Measurements from ENCODE around the gene ZNF330.

ZNF330 gene

DNA sequence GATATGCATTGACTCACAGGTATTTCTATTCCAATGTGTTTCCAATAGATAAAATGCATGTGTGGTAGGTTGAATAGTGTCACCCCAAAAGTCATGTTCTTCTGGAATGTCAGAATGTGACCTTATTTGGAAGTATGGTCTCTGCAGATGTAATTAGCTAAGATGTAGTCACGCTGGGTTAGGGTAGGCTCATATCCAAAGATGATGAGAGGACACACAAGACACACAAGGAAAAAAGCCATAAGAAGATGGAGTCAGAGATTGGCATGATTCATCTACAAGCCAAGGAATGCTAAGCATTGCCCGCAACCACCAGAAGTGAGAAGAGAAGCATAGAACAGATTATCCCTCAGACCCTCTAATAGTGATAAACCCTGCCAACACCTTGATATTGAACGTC, 17.5 kb downstream of the ZNF330 start:
- DNase-seq: peak; percentile 78

GRCh38 chr4:141240259-141240658, 19.6 kb downstream of the ZNF330 start:
- no peak for DNase-seq

DNA sequence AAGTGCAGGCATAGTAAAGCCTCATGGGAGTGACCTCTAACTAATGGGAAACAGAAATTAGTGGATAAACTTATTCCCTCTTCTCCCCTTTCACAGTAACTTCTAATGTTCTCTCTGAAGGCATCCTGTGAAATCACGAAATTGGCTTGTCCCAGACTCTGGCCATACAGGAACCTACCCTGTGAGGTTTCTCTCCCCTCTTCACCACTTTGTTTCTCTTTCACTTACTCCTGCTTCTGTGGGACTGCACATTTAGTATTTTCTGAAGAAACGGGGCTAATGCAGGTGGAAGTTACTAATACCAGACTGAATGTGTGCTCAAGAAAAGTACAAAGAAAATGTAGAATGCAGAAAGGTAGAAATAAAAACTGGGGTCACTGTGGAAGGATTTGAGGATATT, 20.0 kb downstream of the ZNF330 start:
- no peak for DNase-seq

GRCh38 chr4:141241986-141242385, 21.3 kb downstream of the ZNF330 start:
- DNase-seq: peak; percentile 23

DNA sequence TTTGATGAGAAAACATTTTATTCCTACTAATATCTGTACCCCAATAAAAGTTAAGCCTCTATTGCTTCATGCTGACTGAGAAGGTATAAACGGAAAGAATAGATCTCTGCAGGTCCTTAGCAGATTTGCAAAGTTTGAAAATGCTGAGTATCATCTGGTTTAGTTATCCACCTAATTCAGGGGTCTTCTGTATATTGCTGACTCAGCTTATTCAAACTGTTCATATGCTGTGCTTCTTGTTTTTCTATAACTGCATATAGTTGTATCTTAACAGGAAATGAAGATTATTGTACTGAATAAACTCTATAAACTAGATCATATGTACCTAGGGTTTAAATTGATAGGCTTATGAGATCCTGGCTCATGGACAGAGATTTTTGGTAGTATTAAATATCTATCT, 23.7 kb downstream of the ZNF330 start:
- DNase-seq: no peak

GRCh38 chr4:141246243-141246642, 25.5 kb downstream of the ZNF330 start:
- peak; percentile 85 for DNase-seq

DNA sequence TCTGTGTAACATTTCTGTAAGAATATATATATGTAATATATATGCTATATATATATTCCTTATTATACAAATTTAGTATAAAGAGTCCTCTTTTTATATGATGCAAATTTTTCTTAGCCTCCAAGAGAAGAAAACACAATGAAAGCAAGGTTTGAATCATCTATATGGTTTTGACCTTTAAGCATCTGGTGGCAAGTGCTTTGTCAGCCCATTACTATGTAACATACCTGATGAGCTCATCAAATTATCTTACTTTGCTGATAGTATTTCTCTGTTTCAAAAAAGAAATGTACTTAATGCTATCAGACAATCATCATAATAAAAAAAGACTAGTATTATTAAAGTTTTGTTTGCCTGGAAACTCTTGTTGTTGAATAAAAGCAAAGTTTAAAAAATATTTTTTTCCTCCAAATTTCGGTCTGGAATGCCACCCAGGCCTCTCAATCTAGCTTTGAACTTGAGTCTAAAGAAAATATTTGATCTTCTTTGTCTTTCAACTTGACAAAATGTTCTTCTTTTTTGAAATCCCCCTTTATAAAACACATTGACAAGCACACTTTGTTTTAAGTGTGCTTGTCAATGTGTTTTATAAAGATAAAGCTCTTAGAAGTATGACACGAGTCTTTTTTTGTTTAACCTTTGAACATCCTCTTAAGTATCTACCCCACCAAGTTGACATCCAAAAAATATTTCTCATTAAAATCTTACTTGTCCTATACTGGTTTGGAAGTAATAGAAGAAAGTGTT, 26.2 kb downstream of the ZNF330 start:
- DNase-seq: peak; percentile 29

- no peak for DNase-seq
These were observed 26.7 kb downstream of the ZNF330 start for GRCh38 chr4:141247430-141247780.

- peak; percentile 59 for DNase-seq
These were observed 27.3 kb downstream of the ZNF330 start for GRCh38 chr4:141248029-141248428.

DNA sequence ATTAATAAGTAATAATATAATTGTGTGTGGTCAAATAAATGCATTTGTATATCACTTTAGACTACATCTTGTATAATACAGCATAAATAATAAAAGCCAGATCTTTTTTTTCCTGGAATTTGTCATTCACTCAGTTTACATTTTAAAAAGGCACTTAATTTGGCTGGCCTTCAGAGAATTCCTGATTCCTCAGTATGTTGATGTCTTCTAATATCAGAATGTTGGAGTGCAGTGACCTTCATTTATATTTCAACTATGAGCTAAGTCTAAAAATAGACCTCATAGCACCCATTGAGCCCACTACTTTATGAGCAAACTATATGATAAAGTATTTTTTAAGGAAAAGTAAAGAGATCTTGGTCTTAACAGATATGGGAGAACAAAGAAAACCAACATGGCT, 27.8 kb downstream of the ZNF330 start:
- no peak for DNase-seq

DNA sequence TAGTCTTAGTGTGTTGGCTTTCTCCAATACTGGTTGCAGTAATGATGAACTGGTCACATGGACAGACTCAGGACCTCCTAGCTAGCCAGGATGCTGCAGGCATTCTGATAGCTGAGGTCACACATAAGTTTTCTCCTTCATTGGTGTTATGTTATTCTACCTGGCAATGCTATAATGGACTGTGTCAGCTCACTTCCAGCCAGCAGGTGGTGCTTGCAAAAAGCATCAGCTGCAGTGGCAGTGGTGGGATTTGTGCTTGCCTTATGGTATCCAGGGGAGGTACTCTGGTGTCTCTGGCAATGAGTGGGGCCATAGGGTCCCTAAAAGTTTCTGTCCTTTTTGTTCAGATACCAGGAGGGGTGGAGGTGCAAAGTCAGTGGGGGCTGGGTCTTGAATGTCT, 33.6 kb downstream of the ZNF330 start:
- no peak for DNase-seq

DNA sequence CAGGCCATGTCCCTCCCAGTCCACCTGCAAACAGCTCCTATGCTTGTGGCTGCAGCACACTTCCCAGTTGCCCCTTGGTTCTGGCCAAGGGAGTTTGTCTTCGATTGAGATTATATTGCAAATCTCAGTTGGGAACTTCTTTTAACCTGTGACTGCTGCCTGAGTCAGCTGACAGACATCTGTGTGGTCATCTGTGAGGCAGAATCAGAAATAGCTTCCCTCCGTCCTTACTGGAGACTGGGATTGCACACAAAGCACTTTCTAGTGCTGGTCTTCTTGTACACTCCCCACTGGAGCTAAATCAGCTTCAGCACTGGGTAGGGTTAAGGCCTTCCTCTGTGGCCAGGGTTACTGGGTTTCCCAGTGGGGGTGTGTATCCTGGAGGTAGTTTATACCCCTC, 34.3 kb downstream of the ZNF330 start:
- no peak for DNase-seq

GRCh38 chr4:141258558-141258957, 37.9 kb downstream of the ZNF330 start:
- DNase-seq: no peak

GRCh38 chr4:141275834-141276233, 55.1 kb downstream of the ZNF330 start:
- DNase-seq: peak; percentile 87

GRCh38 chr4:141283152-141283551, 62.5 kb downstream of the ZNF330 start:
- no peak for DNase-seq

DNA sequence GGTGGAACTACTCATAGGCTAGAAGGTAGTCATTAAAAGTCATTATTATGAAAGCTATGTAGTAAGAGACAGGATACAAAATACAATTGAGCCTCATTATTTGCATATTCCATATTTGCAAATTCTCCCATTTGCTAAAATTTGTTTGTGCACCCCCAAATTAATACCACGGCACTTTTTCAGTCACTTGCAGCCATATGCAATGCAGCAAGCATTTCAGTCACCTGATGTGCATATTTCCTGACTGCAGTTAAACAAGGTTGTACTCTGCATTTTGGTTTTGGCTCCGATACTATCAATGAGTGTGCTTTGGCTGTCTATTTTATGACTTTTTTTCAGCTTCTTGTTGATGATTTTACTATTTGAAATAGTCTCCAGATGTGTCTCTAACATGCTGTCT, 62.9 kb downstream of the ZNF330 start:
- no peak for DNase-seq

Data from fibroblast of skin of right quadriceps (primary cell).